Loucy (cell line): ENCODE data around the gene SHLD1.

Source experiments
- H2AFZ ChIP-seq: fragments of 200-600 bp; sonication (generic); 2 replicates; pipeline ENCODE4 v1.6.0; 2016; ENCODE audit warnings: antibody characterized with exemption, mild to moderate bottlenecking, low read length, moderate library complexity
- H3F3A ChIP-seq: fragments of 200-600 bp; 2 replicates; pipeline ENCODE4 v1.6.0; 2016; ENCODE audit warnings: antibody characterized with exemption, low read depth, mild to moderate bottlenecking
- H3K27me3 ChIP-seq: fragments of 200-600 bp; sonication (generic); 2 replicates; pipeline ENCODE4 v1.6.1; 2014; ENCODE audit warnings: low read length, mild to moderate bottlenecking; ENCODE audit not compliant: insufficient read depth, poor library complexity, severe bottlenecking
- H3K36me3 ChIP-seq: fragments of 200-600 bp; sonication (generic); 2 replicates; pipeline ENCODE4 v1.6.1; 2016; ENCODE audit warnings: low read length; ENCODE audit not compliant: insufficient read depth
- H3K4me1 ChIP-seq: fragments of 200-600 bp; sonication (generic); 2 replicates; pipeline ENCODE4 v1.5.1; 2014; ENCODE audit warnings: low read length, mild to moderate bottlenecking; ENCODE audit not compliant: insufficient read depth, poor library complexity, severe bottlenecking
- H3K4me2 ChIP-seq: fragments of 200-600 bp; sonication (generic); 2 replicates; pipeline ENCODE4 v1.6.0; 2014; ENCODE audit warnings: antibody characterized with exemption, low read length, low read depth, mild to moderate bottlenecking; ENCODE audit not compliant: poor library complexity, severe bottlenecking
- H3K4me3 ChIP-seq: fragments of 200-600 bp; sonication (generic); 2 replicates; pipeline ENCODE4 v1.5.1; 2014; ENCODE audit warnings: low read length, mild to moderate bottlenecking, mixed read lengths; ENCODE audit not compliant: poor library complexity, severe bottlenecking
- H3K79me2 ChIP-seq: fragments of 200-600 bp; sonication (generic); 2 replicates; pipeline ENCODE4 v1.6.1; 2014; ENCODE audit warnings: low read length; ENCODE audit not compliant: insufficient read depth
- H3K9ac ChIP-seq: fragments of 200-600 bp; sonication (generic); 2 replicates; pipeline ENCODE4 v1.6.0; 2014; ENCODE audit warnings: mild to moderate bottlenecking, low read depth, low read length, moderate library complexity; ENCODE audit not compliant: poor library complexity, severe bottlenecking
- H3K9me2 ChIP-seq: fragments of 200-600 bp; sonication (generic); replicated peaks from 2 replicates; pipeline ENCODE4 v1.6.1; 2016; ENCODE audit warnings: low read depth, low read length, mixed read lengths
- H3K9me3 ChIP-seq: fragments of 200-600 bp; sonication (generic); 2 replicates; pipeline ENCODE4 v1.6.1; 2014; ENCODE audit warnings: mild to moderate bottlenecking, antibody characterized with exemption, low read length, low read depth; ENCODE audit not compliant: insufficient read depth
- H4K20me1 ChIP-seq: fragments of 200-600 bp; sonication (generic); 2 replicates; pipeline ENCODE4 v1.6.0; 2014; ENCODE audit warnings: antibody characterized with exemption, low read length, mild to moderate bottlenecking; ENCODE audit not compliant: insufficient read depth, poor library complexity, severe bottlenecking
- CTCF ChIP-seq: fragments of 200-600 bp; sonication (generic); conservative IDR thresholded peaks from 2 replicates; pipeline ENCODE4 v1.5.1; 2014; ENCODE audit warnings: mild to moderate bottlenecking, antibody characterized with exemption, low read length
- EZH2phosphoT487 ChIP-seq: fragments of 200-600 bp; IDR thresholded peaks from 2 replicates; pipeline ENCODE4 v1.6.1; 2018; ENCODE audit warnings: antibody characterized with exemption, mild to moderate bottlenecking, moderate library complexity, borderline replicate concordance

Gene SHLD1

GRCh38 chr20:5884465-5885335 is 134.5 kb downstream of the SHLD1 start:
- Histone ChIP-seq H3F3A (no peaks in the 10 kb centered on the region), H2AFZ (no peak overlapping the region), H3K4me2 (no peak overlapping the region), H3K79me2 (no peaks in the 10 kb centered on the region), H3K4me3 (no peak overlapping the region), H3K27me3 (no peaks in the 10 kb centered on the region), H4K20me1 (no peaks in the 10 kb centered on the region), H3K9me3 (no peaks in the 10 kb centered on the region), H3K4me1 (peaks cover 9% of the 10 kb centered on the region), H3K36me3 (no peaks in the 10 kb centered on the region), H3K9me2 (no peaks in the 10 kb centered on the region), H3K9ac (no peak overlapping the region)
- TF ChIP-seq EZH2phosphoT487: no peak
- TF ChIP-seq CTCF: no peak

- H3K4me1 ChIP-seq: peaks cover 9% of the 10 kb centered on the region
- H2AFZ ChIP-seq: no peak overlapping the region
- TF ChIP-seq CTCF: no peak
- no peak for TF ChIP-seq EZH2phosphoT487
- H4K20me1 ChIP-seq: no peaks in the 10 kb centered on the region
- H3K9ac ChIP-seq: no peak overlapping the region
- no peaks in the 10 kb centered on the region for H3K27me3 ChIP-seq
- no peaks in the 10 kb centered on the region for H3K36me3 ChIP-seq
- H3K4me3 ChIP-seq: no peak overlapping the region
- no peaks in the 10 kb centered on the region for H3K79me2 ChIP-seq
- H3K9me3 ChIP-seq: no peaks in the 10 kb centered on the region
- no peak overlapping the region for H3K4me2 ChIP-seq
- no peaks in the 10 kb centered on the region for H3K9me2 ChIP-seq
- no peaks in the 10 kb centered on the region for H3F3A ChIP-seq
Observed at GRCh38 chr20:5885866-5886265, 135.7 kb downstream of the SHLD1 start.

GRCh38 chr20:5886788-5887187 is 136.6 kb downstream of the SHLD1 start:
- Histone ChIP-seq H3K9me3 (no peaks in the 10 kb centered on the region), H3K27me3 (no peaks in the 10 kb centered on the region), H3K36me3 (no peaks in the 10 kb centered on the region), H3K4me1 (peaks cover 5% of the 10 kb centered on the region), H3K79me2 (no peaks in the 10 kb centered on the region), H3K9ac (no peak overlapping the region), H2AFZ (no peak overlapping the region), H3K4me3 (no peak overlapping the region), H4K20me1 (no peaks in the 10 kb centered on the region), H3K9me2 (no peaks in the 10 kb centered on the region), H3K4me2 (no peak overlapping the region), H3F3A (no peaks in the 10 kb centered on the region)
- TF ChIP-seq CTCF (no peak), EZH2phosphoT487 (no peak)
